Prostate gland (tissue), 2 donors: Measurements from ENCODE around the gene OR10G2.

Experiments
- POLR2A ChIP-seq: fragments of 450-650 bp; IDR thresholded peaks from one replicate; pipeline ENCODE4 v1.6.1; 2016; ENCODE audit warnings: antibody characterized with exemption, mild to moderate bottlenecking
- POLR2AphosphoS5 ChIP-seq: sonication (generic); formaldehyde crosslinking; IDR thresholded peaks from one replicate; pipeline ENCODE4 v1.6.1; 2017; ENCODE audit warnings: antibody characterized with exemption
- TF ChIP-seq, protein P1 (sequence below), 4 experiments: fragments of 200-600 bp in 2 of 4; fragments of 450-650 bp in 2 of 4; sonication (generic) in 2 of 4; IDR thresholded peaks; 1 replicate in 3 of 4; 2 replicates in 1 of 4; pipeline ENCODE4 v1.5.1; 2016 to 2019; ENCODE audit warnings: antibody characterized with exemption in 4 of 4, mild to moderate bottlenecking in 2 of 4, moderate library complexity in 2 of 4

GRCh38 chr14:21680072-21680471, 45.3 kb upstream of the OR10G2 start:
- TF ChIP-seq, protein P1, sequence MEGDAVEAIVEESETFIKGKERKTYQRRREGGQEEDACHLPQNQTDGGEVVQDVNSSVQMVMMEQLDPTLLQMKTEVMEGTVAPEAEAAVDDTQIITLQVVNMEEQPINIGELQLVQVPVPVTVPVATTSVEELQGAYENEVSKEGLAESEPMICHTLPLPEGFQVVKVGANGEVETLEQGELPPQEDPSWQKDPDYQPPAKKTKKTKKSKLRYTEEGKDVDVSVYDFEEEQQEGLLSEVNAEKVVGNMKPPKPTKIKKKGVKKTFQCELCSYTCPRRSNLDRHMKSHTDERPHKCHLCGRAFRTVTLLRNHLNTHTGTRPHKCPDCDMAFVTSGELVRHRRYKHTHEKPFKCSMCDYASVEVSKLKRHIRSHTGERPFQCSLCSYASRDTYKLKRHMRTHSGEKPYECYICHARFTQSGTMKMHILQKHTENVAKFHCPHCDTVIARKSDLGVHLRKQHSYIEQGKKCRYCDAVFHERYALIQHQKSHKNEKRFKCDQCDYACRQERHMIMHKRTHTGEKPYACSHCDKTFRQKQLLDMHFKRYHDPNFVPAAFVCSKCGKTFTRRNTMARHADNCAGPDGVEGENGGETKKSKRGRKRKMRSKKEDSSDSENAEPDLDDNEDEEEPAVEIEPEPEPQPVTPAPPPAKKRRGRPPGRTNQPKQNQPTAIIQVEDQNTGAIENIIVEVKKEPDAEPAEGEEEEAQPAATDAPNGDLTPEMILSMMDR (IDR thresholded peaks at IDR 0.05), result no peak
- TF ChIP-seq POLR2A (no peak), POLR2AphosphoS5 (no peak)
